ENCODE data around the gene LCN6. TPM values are rescaled to one million over a fixed set of nuclear protein-coding genes. Genes with fewer than 3 reads are reported as not detected.

The LCN6 gene
- polyA plus RNA-seq, 3 donors, result not detected

DNA sequence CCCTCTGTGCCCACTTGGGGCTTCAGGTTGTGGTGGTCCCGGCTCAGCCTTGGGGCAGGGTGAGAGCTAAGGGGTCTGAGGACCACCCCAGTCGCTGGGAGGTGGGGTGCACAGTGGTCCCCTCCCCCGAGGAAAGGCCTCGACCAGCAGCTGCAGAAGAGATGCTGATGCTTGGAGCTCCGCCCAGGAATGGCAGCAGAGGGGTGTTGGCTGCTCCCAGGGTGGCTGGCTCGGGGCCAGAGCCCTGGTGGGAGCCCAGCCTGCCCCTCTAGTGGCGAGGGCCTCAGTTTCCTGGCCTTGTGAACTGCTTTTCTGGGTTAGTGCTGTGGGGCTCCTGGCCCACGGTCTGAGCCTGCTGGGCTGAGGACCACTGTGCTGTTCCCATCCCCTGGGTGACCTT lies 34.8 kb downstream of the LCN6 start:
- no peak for TF ChIP-seq CTCF (IDR thresholded peaks at IDR 0.05)
- intact Hi-C loops (cut with micrococcal nuclease), result no loop called here
- Mint-ChIP-seq H3K27me3 (ENCODE audit: low read depth in 3 of 3) (peaks cover 49 to 81% (median 54%) of the 10 kb centered on the region in 3 donors), H3K4me1 (peaks cover 17% of the 10 kb centered on the region), H3K4me3 (peak overlapping the region in 1 of 2 donors; percentile 73), H3K9me3 (peaks cover 0 to 11% (median 2%) of the 10 kb centered on the region in 7 donors), H3K27ac (no peak overlapping the region), H3K36me3 (peaks cover 0 to 4% of the 10 kb centered on the region in 2 donors)
- no peak overlapping the region for H3K4me2 ChIP-seq (replicated peaks; ENCODE audit: extremely low read depth, low read length, poor library complexity, severe bottlenecking)
- 5% methylated on average over 7 of the region's 8 CpGs for WGBS (ENCODE audit: insufficient coverage)
- no peak overlapping the region for H3K27ac ChIP-seq (ENCODE audit: low read depth in 1 of 2, low read length in 2 of 2)
- no peaks in the 10 kb centered on the region for H3K79me2 ChIP-seq (ENCODE audit: insufficient read depth, low read length)
- peaks cover 12 to 50% of the 10 kb centered on the region in 2 donors for H3K27me3 ChIP-seq (ENCODE audit: control insufficient read depth in 2 of 2, insufficient read depth in 2 of 2, low read length in 2 of 2)
- H3K9me3 ChIP-seq (replicated peaks in 1 of 2; ENCODE audit: control insufficient read depth in 1 of 2, insufficient read depth in 1 of 2, low read length in 2 of 2), result peaks cover 0 to 3% of the 10 kb centered on the region in 2 donors
- no peaks in the 10 kb centered on the region for H4K20me1 ChIP-seq (ENCODE audit: insufficient read depth, low read length)
- DNase-seq, result no peak
- H3K4me3 ChIP-seq (replicated peaks in 1 of 3; ENCODE audit: low read depth in 2 of 3, low read length in 3 of 3), result no peak overlapping the region
- H3K4me1 ChIP-seq (ENCODE audit: control insufficient read depth in 1 of 2, insufficient read depth in 2 of 2, low read length in 2 of 2), result peaks cover 17 to 29% of the 10 kb centered on the region in 2 donors
- H3K36me3 ChIP-seq (replicated peaks in 1 of 2; ENCODE audit: control insufficient read depth in 1 of 2, insufficient read depth in 2 of 2, low read length in 2 of 2), result no peaks in the 10 kb centered on the region
- no peak overlapping the region for H3K9ac ChIP-seq (ENCODE audit: insufficient read depth, low read length, poor library complexity, severe bottlenecking)
- no peak overlapping the region for H2AFZ ChIP-seq (ENCODE audit: insufficient read depth, low read depth, low read length, poor library complexity, severe bottlenecking)

GRCh38 chr9:136712690-136713544 lies 35.4 kb downstream of the LCN6 start:
- TF ChIP-seq CTCF (IDR thresholded peaks at IDR 0.05), result no peak
- Histone ChIP-seq H4K20me1 (ENCODE audit: insufficient read depth, low read length) (no peaks in the 10 kb centered on the region), H3K4me1 (ENCODE audit: control insufficient read depth in 1 of 2, insufficient read depth in 2 of 2, low read length in 2 of 2) (peaks cover 17 to 29% of the 10 kb centered on the region in 2 donors), H3K36me3 (replicated peaks in 1 of 2; ENCODE audit: control insufficient read depth in 1 of 2, insufficient read depth in 2 of 2, low read length in 2 of 2) (no peaks in the 10 kb centered on the region), H3K9me3 (replicated peaks in 1 of 2; ENCODE audit: control insufficient read depth in 1 of 2, insufficient read depth in 1 of 2, low read length in 2 of 2) (peaks cover 0 to 3% of the 10 kb centered on the region in 2 donors), H2AFZ (ENCODE audit: insufficient read depth, low read depth, low read length, poor library complexity, severe bottlenecking) (no peak overlapping the region), H3K27me3 (ENCODE audit: control insufficient read depth in 2 of 2, insufficient read depth in 2 of 2, low read length in 2 of 2) (peaks cover 12 to 47% of the 10 kb centered on the region in 2 donors), H3K4me2 (replicated peaks; ENCODE audit: extremely low read depth, low read length, poor library complexity, severe bottlenecking) (peak overlapping the region; percentile 30), H3K9ac (ENCODE audit: insufficient read depth, low read length, poor library complexity, severe bottlenecking) (no peak overlapping the region), H3K79me2 (ENCODE audit: insufficient read depth, low read length) (no peaks in the 10 kb centered on the region), H3K27ac (ENCODE audit: low read depth in 1 of 2, low read length in 2 of 2) (no peak overlapping the region), H3K4me3 (replicated peaks in 1 of 3; ENCODE audit: low read depth in 2 of 3, low read length in 3 of 3) (no peak overlapping the region)
- WGBS (ENCODE audit: insufficient coverage), result 3% methylated on average over 44 of the region's 56 CpGs
- Mint-ChIP-seq H3K4me3 (peak overlapping the region in 1 of 2 donors; percentile 73), H3K9me3 (peaks cover 0 to 11% (median 2%) of the 10 kb centered on the region in 7 donors), H3K36me3 (peaks cover 0 to 4% of the 10 kb centered on the region in 2 donors), H3K4me1 (peaks cover 15% of the 10 kb centered on the region), H3K27ac (no peak overlapping the region), H3K27me3 (ENCODE audit: low read depth in 3 of 3) (peaks cover 52 to 80% (median 54%) of the 10 kb centered on the region in 3 donors)
- intact Hi-C loops (cut with micrococcal nuclease), result no loop called here
- DNase-seq, result no peak

All from CD14-positive monocyte (primary cell).